GM23338 (cell line): ENCODE measurements around the gene IL31. TPM values are rescaled to one million over a fixed set of nuclear protein-coding genes. Genes with fewer than 3 reads are reported as not detected.

ENCODE experiments used
- ATAC-seq: fragments of 200-7000 bp; cut with Tn5 transposase; 3 replicates; pipeline ENCODE4 v1.9.1; 2020
- DNase-seq: peaks from one replicate; pipeline ENCODE4 v3.0.0-alpha.2; 2015; ENCODE audit warnings: low spot score
- H2AFZ ChIP-seq: fragments of 200-600 bp; sonication (generic); 2 replicates; pipeline ENCODE4 v1.8.0; 2016; ENCODE audit warnings: antibody characterized with exemption, mild to moderate bottlenecking, moderate library complexity
- H3F3A ChIP-seq: fragments of 200-600 bp; sonication (generic); replicated peaks from 2 replicates; pipeline ENCODE4 v1.8.0; 2017; ENCODE audit warnings: antibody characterized with exemption, mixed run types, low read depth
- H3K27ac ChIP-seq: fragments of 200-600 bp; sonication (generic); 2 replicates; pipeline ENCODE4 v1.6.1; 2016; ENCODE audit warnings: low read depth
- H3K27me3 ChIP-seq: fragments of 200-600 bp; sonication (generic); 2 replicates; pipeline ENCODE4 v1.8.0; 2016; ENCODE audit warnings: mild to moderate bottlenecking, mixed run types, moderate library complexity; ENCODE audit not compliant: insufficient read depth
- H3K36me3 ChIP-seq: fragments of 200-600 bp; sonication (generic); 2 replicates; pipeline ENCODE4 v1.8.0; 2016; ENCODE audit warnings: mild to moderate bottlenecking; ENCODE audit not compliant: insufficient read depth
- H3K4me1 ChIP-seq: fragments of 200-600 bp; sonication (generic); 2 replicates; pipeline ENCODE4 v1.8.0; 2016; ENCODE audit warnings: mild to moderate bottlenecking, moderate library complexity; ENCODE audit not compliant: insufficient read depth
- H3K4me2 ChIP-seq: fragments of 200-600 bp; sonication (generic); 2 replicates; pipeline ENCODE4 v1.7.1; 2017; ENCODE audit warnings: mixed run types
- H3K4me3 ChIP-seq: fragments of 200-600 bp; sonication (generic); 2 replicates; pipeline ENCODE4 v1.6.1; 2016; ENCODE audit warnings: mixed run types
- H3K79me2 ChIP-seq: fragments of 200-600 bp; sonication (generic); replicated peaks from 2 replicates; pipeline ENCODE4 v1.8.0; 2017; ENCODE audit warnings: mild to moderate bottlenecking; ENCODE audit not compliant: insufficient read depth
- H3K9me2 ChIP-seq: fragments of 200-600 bp; sonication (generic); 2 replicates; pipeline ENCODE4 v1.8.0; 2017; ENCODE audit not compliant: insufficient read depth
- H4K20me1 ChIP-seq: fragments of 200-600 bp; sonication (generic); replicated peaks from 2 replicates; pipeline ENCODE4 v1.8.0; 2017; ENCODE audit warnings: mild to moderate bottlenecking; ENCODE audit not compliant: insufficient read depth
- H3K27ac Mint-ChIP-seq: 2 replicates; pipeline ENCODE4 v1.8.0; 2020; ENCODE audit warnings: inconsistent platforms, mild to moderate bottlenecking, moderate library complexity, mixed read lengths
- H3K27me3 Mint-ChIP-seq: 3 replicates; pipeline ENCODE4 v1.8.0; 2022; ENCODE audit warnings: low read depth, mild to moderate bottlenecking, moderate library complexity, mixed read lengths, inconsistent platforms; ENCODE audit not compliant: insufficient read depth, poor library complexity
- H3K36me3 Mint-ChIP-seq: 3 replicates; pipeline ENCODE4 v1.8.0; 2021; ENCODE audit warnings: low read depth, mild to moderate bottlenecking, inconsistent platforms, moderate library complexity, mixed read lengths
- H3K4me1 Mint-ChIP-seq: 3 replicates; pipeline ENCODE4 v1.8.0; 2020; ENCODE audit warnings: mild to moderate bottlenecking, inconsistent platforms, mixed read lengths
- H3K4me3 Mint-ChIP-seq: 3 replicates; pipeline ENCODE4 v1.8.0; 2021; ENCODE audit warnings: moderate library complexity, mild to moderate bottlenecking, inconsistent platforms, mixed read lengths
- H3K9me3 Mint-ChIP-seq: 3 replicates; pipeline ENCODE4 v1.8.0; 2020; ENCODE audit warnings: moderate library complexity, mild to moderate bottlenecking, inconsistent platforms, mixed read lengths
- POLR2AphosphoS5 ChIP-seq: IDR thresholded peaks from 2 replicates; pipeline ENCODE4 v1.6.1; 2016; ENCODE audit warnings: antibody characterized with exemption, low read depth
- ZNF114 ChIP-seq: fragments of 250-450 bp; sonication (Bioruptor Pico); IDR thresholded peaks from 2 replicates; pipeline ENCODE4 v1.5.0; 2020; ENCODE audit warnings: mild to moderate bottlenecking, moderate library complexity
- polyA plus RNA-seq: library from polyadenylated mRNA; unstranded; fragments of >200 nt; fragmentation: Nextera tagmentation; extraction: Ambion mirVana; gene quantifications from 2 replicates; pipeline ENCODE4 v1.2.1, GENCODE V29; 2016
- total RNA-seq: library from RNA; depleted of rRNA; stranded (reverse); fragments of >200 nt; shearing (Covaris generic); gene quantifications from 2 replicates; pipeline ENCODE4 v1.2.3, GENCODE V29; 2014
- TF ChIP-seq, protein P1 (sequence below): fragments of 250-450 bp; sonication (Bioruptor Pico); IDR thresholded peaks from 2 replicates; pipeline ENCODE4 v1.5.0; 2020; ENCODE audit warnings: mild to moderate bottlenecking, moderate library complexity

IL31 gene
- total and polyA plus RNA-seq, 2 experiments from 2014 or later: not detected

DNA sequence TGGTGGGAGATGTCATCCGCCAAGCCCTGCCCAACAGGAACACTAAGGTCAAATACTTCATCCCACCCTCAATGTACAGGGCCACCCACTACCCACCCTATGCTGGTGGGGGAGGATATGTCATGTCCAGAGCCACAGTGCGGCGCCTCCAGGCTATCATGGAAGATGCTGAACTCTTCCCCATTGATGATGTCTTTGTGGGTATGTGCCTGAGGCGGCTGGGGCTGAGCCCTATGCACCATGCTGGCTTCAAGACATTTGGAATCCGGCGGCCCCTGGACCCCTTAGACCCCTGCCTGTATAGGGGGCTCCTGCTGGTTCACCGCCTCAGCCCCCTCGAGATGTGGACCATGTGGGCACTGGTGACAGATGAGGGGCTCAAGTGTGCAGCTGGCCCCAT is 33.0 kb upstream of the IL31 start (continued):
- TF ChIP-seq, protein P1, sequence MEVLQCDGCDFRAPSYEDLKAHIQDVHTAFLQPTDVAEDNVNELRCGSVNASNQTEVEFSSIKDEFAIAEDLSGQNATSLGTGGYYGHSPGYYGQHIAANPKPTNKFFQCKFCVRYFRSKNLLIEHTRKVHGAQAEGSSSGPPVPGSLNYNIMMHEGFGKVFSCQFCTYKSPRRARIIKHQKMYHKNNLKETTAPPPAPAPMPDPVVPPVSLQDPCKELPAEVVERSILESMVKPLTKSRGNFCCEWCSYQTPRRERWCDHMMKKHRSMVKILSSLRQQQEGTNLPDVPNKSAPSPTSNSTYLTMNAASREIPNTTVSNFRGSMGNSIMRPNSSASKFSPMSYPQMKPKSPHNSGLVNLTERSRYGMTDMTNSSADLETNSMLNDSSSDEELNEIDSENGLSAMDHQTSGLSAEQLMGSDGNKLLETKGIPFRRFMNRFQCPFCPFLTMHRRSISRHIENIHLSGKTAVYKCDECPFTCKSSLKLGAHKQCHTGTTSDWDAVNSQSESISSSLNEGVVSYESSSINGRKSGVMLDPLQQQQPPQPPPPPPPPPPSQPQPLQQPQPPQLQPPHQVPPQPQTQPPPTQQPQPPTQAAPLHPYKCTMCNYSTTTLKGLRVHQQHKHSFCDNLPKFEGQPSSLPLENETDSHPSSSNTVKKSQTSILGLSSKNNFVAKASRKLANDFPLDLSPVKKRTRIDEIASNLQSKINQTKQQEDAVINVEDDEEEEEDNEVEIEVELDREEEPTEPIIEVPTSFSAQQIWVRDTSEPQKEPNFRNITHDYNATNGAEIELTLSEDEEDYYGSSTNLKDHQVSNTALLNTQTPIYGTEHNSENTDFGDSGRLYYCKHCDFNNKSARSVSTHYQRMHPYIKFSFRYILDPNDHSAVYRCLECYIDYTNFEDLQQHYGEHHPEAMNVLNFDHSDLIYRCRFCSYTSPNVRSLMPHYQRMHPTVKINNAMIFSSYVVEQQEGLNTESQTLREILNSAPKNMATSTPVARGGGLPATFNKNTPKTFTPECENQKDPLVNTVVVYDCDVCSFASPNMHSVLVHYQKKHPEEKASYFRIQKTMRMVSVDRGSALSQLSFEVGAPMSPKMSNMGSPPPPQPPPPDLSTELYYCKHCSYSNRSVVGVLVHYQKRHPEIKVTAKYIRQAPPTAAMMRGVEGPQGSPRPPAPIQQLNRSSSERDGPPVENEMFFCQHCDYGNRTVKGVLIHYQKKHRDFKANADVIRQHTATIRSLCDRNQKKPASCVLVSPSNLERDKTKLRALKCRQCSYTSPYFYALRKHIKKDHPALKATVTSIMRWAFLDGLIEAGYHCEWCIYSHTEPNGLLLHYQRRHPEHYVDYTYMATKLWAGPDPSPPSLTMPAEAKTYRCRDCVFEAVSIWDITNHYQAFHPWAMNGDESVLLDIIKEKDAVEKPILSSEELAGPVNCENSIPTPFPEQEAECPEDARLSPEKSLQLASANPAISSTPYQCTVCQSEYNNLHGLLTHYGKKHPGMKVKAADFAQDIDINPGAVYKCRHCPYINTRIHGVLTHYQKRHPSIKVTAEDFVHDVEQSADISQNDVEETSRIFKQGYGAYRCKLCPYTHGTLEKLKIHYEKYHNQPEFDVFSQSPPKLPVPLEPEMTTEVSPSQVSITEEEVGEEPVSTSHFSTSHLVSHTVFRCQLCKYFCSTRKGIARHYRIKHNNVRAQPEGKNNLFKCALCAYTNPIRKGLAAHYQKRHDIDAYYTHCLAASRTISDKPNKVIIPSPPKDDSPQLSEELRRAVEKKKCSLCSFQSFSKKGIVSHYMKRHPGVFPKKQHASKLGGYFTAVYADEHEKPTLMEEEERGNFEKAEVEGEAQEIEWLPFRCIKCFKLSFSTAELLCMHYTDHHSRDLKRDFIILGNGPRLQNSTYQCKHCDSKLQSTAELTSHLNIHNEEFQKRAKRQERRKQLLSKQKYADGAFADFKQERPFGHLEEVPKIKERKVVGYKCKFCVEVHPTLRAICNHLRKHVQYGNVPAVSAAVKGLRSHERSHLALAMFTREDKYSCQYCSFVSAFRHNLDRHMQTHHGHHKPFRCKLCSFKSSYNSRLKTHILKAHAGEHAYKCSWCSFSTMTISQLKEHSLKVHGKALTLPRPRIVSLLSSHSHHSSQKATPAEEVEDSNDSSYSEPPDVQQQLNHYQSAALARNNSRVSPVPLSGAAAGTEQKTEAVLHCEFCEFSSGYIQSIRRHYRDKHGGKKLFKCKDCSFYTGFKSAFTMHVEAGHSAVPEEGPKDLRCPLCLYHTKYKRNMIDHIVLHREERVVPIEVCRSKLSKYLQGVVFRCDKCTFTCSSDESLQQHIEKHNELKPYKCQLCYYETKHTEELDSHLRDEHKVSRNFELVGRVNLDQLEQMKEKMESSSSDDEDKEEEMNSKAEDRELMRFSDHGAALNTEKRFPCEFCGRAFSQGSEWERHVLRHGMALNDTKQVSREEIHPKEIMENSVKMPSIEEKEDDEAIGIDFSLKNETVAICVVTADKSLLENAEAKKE (CRISPR knock-in tag): no peak

DNA sequence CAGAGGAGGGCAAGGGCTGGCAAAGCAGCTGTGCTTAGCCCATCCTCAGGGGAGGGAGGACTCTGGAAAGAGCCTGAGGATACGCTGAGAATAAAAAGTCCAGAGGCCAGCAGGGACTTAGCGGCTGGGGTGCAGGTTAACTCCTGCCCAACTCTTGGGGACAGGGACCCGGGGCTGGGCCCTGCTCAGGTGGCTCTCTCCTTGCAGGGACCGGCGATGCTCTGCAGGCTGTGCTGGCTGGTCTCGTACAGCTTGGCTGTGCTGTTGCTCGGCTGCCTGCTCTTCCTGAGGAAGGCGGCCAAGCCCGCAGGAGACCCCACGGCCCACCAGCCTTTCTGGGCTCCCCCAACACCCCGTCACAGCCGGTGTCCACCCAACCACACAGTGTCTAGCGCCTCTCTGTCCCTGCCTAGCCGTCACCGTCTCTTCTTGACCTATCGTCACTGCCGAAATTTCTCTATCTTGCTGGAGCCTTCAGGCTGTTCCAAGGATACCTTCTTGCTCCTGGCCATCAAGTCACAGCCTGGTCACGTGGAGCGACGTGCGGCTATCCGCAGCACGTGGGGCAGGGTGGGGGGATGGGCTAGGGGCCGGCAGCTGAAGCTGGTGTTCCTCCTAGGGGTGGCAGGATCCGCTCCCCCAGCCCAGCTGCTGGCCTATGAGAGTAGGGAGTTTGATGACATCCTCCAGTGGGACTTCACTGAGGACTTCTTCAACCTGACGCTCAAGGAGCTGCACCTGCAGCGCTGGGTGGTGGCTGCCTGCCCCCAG is 32.3 kb upstream of the IL31 start:
- Histone ChIP-seq H3K4me3 (no peak overlapping the region), H2AFZ (no peak overlapping the region), H3K4me1 (peaks cover 11% of the 10 kb centered on the region; the same call in 1 of the 2 replicates), H4K20me1 (peaks cover 29% of the 10 kb centered on the region), H3K4me2 (0 out of 2 replicates have a peak overlapping the region, but pooled peaks have one; percentile 26), H3F3A (peaks cover 20% of the 10 kb centered on the region), H3K36me3 (peaks cover 29% of the 10 kb centered on the region), H3K79me2 (no peaks in the 10 kb centered on the region), H3K27ac (no peak overlapping the region), H3K9me2 (no peaks in the 10 kb centered on the region), H3K27me3 (peaks cover 47% of the 10 kb centered on the region)
- H3K4me1 Mint-ChIP-seq: peaks cover 24% of the 10 kb centered on the region
- peaks cover 30% of the 10 kb centered on the region for H3K36me3 Mint-ChIP-seq
- no peak overlapping the region for H3K27ac Mint-ChIP-seq
- DNase-seq (no peak), ATAC-seq (peak; percentile 1; the same call in 1 of the 3 replicates)
- TF ChIP-seq POLR2AphosphoS5: peak; percentile 9; the same call in 1 of the 2 replicates
- TF ChIP-seq ZNF114 (CRISPR knock-in tag): no peak
- no peaks in the 10 kb centered on the region for H3K9me3 Mint-ChIP-seq
- peaks cover 43% of the 10 kb centered on the region for H3K27me3 Mint-ChIP-seq
- H3K4me3 Mint-ChIP-seq: no peak overlapping the region
